GM19455 (cell line): ENCODE measurements around the gene APOBEC3H.
"Not testable (repeated sequence)": the region's sequence is repeated elsewhere in the genome, so short reads cannot be mapped to it uniquely, and the experiment has no call there.

ENCODE experiments used
- ATAC-seq: cut with Tn5 transposase; IDR thresholded peaks from one replicate; pipeline ENCODE4 v1.9.1; 2021; ENCODE audit not compliant: unreplicated experiment

APOBEC3H gene

GRCh38 chr22:39097098-39098020 lies at the start of gene APOBEC3H:
TSS of gene APOBEC3H (plus strand) at chr22:39097244. CDS start at chr22:39100279, 3,035 bp downstream.
- no peak for ATAC-seq

GRCh38 chr22:39049486-39049885 lies 47.6 kb upstream of the APOBEC3H start:
- not testable (repeated sequence) for ATAC-seq

- ATAC-seq: not testable (repeated sequence)
These were observed 45.1 kb upstream of the APOBEC3H start for GRCh38 chr22:39051844-39052495.

GRCh38 chr22:39055658-39056057 lies 41.4 kb upstream of the APOBEC3H start:
- ATAC-seq: no peak

- ATAC-seq: not testable (repeated sequence)
These were observed 35.8 kb upstream of the APOBEC3H start for GRCh38 chr22:39061290-39061689.

- not testable (repeated sequence) for ATAC-seq
These were observed 35.1 kb upstream of the APOBEC3H start for GRCh38 chr22:39061951-39062350.

GRCh38 chr22:39063904-39064303 lies 33.1 kb upstream of the APOBEC3H start:
- not testable (repeated sequence) for ATAC-seq

GRCh38 chr22:39066442-39067276 lies 30.4 kb upstream of the APOBEC3H start:
- not testable (repeated sequence) for ATAC-seq

GRCh38 chr22:39068033-39068785 lies 28.8 kb upstream of the APOBEC3H start:
- ATAC-seq: no peak

GRCh38 chr22:39070186-39070585 lies 26.9 kb upstream of the APOBEC3H start:
- ATAC-seq: no peak

- not testable (repeated sequence) for ATAC-seq
These were observed 24.5 kb upstream of the APOBEC3H start for GRCh38 chr22:39072581-39072981.

GRCh38 chr22:39073981-39074380 lies 23.1 kb upstream of the APOBEC3H start:
- ATAC-seq: no peak

- not testable (repeated sequence) for ATAC-seq
These were observed 20.7 kb upstream of the APOBEC3H start for GRCh38 chr22:39076155-39077025.

- ATAC-seq: peak; percentile 72
These were observed 19.8 kb upstream of the APOBEC3H start, which contains the start of gene APOBEC3G for GRCh38 chr22:39077026-39077840. TSS of gene APOBEC3G (plus strand) at chr22:39077275. CDS start at chr22:39077362, 87 bp downstream.

- ATAC-seq: not testable (repeated sequence)
These were observed 19.1 kb upstream of the APOBEC3H start for GRCh38 chr22:39077912-39078311.

- no peak for ATAC-seq
These were observed 18.7 kb upstream of the APOBEC3H start for GRCh38 chr22:39078329-39078728.

GRCh38 chr22:39079054-39079637 lies 17.9 kb upstream of the APOBEC3H start:
- not testable (repeated sequence) for ATAC-seq
